ENCODE results near the gene EFCAB6.

DNA sequence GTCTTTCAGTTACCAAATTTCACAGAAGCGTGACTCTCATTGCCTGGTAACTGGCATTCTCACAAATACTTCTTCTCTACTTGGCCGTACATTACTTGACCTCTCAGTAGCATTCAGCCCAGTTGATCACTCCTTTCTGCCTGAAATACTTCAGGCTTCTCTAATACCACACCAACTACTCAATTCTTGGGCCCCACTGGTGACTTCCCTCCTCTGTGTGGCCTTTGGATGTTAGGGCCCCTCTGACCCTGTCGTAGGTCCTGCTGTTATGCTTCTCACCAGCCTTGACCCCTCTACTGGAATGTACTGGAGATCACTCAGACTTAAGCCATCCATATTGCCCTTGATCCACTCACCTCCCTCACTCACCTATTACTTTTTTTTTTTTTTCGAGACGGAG is 2.2 kb upstream of the EFCAB6 start:
- no peak for TF ChIP-seq POLR2AphosphoS5 (IDR thresholded peaks at IDR 0.05)
- TF ChIP-seq, protein P1, sequence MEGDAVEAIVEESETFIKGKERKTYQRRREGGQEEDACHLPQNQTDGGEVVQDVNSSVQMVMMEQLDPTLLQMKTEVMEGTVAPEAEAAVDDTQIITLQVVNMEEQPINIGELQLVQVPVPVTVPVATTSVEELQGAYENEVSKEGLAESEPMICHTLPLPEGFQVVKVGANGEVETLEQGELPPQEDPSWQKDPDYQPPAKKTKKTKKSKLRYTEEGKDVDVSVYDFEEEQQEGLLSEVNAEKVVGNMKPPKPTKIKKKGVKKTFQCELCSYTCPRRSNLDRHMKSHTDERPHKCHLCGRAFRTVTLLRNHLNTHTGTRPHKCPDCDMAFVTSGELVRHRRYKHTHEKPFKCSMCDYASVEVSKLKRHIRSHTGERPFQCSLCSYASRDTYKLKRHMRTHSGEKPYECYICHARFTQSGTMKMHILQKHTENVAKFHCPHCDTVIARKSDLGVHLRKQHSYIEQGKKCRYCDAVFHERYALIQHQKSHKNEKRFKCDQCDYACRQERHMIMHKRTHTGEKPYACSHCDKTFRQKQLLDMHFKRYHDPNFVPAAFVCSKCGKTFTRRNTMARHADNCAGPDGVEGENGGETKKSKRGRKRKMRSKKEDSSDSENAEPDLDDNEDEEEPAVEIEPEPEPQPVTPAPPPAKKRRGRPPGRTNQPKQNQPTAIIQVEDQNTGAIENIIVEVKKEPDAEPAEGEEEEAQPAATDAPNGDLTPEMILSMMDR (IDR thresholded peaks at IDR 0.05) = no peak
- no peak for TF ChIP-seq POLR2A (IDR thresholded peaks at IDR 0.05)

Measured in breast epithelium (tissue), 3 donors.